Measurements from ENCODE around the gene C1QL1. TPM values are rescaled to one million over a fixed set of nuclear protein-coding genes. Genes with fewer than 3 reads are reported as not detected.
"Not testable (repeated sequence)": the region's sequence is repeated elsewhere in the genome, so short reads cannot be mapped to it uniquely, and the experiment has no call there.

The C1QL1 gene
- total and polyA plus RNA-seq, 12 donors = 0.37 to 25.6 (median 1.6) TPM

- ATAC-seq (no peak), DNase-seq (no peak)
- 75 to 77% methylated on average over 6 of the region's 6 CpGs for WGBS, 2 donors
- H3K4me3 ChIP-seq = no peak overlapping the region
- H3K36me3 ChIP-seq = no peaks in the 10 kb centered on the region
- H3K4me1 ChIP-seq = peaks cover 0 to 5% (median 3%) of the 10 kb centered on the region in 9 donors
- H3K27ac ChIP-seq = no peak overlapping the region
- peaks cover 0 to 23% (median 9%) of the 10 kb centered on the region in 7 donors for H3K27me3 ChIP-seq
- intact Hi-C loops (cut with DNase I) = no loop called here
- TF ChIP-seq CTCF (IDR thresholded peaks at IDR 0.05) = no peak
- H3K9me3 ChIP-seq = no peaks in the 10 kb centered on the region
Observed at GRCh38 chr17:44952946-44953475, 15.1 kb downstream of the C1QL1 start.

- DNase-seq = no peak
- Histone ChIP-seq H3K9me3 (no peaks in the 10 kb centered on the region), H3K36me3 (no peaks in the 10 kb centered on the region), H3K4me3 (peak overlapping the region; percentile 39 to 73 (median 55)), H3K27ac (peak overlapping the region in 9 of 10 donors; percentile 6 to 77 (median 51)), H3K4me1 (peaks cover 0 to 15% (median 10%) of the 10 kb centered on the region in 9 donors), H3K27me3 (peaks cover 0 to 3% (median 0%) of the 10 kb centered on the region in 7 donors)
- ATAC-seq = peak in 1 of 8 donors; percentile 34
- intact Hi-C loops (cut with DNase I) = no loop called here
- 68 to 71% methylated on average over 7 of the region's 7 CpGs for WGBS, 2 donors
- TF ChIP-seq CTCF (IDR thresholded peaks at IDR 0.05) = no peak
Observed at GRCh38 chr17:44948315-44948795, 19.7 kb downstream of the C1QL1 start.

GRCh38 chr17:44947461-44948314 lies 20.4 kb downstream of the C1QL1 start, which contains the start of gene KIF18B:
Gene KIF18B, minus strand, starts transcription at chr17:44947773. Its CDS starts 11,429 bp downstream, at chr17:44936344.
- TF ChIP-seq CTCF (IDR thresholded peaks at IDR 0.05) = no peak
- ATAC-seq (peak; percentile 96 to 100 (median 100)), DNase-seq (peak; percentile 87 to 91)
- intact Hi-C loops (cut with DNase I) = no loop called here
- Histone ChIP-seq H3K4me1 (peaks cover 0 to 15% (median 10%) of the 10 kb centered on the region in 9 donors), H3K27ac (peak within 1 kb of the TSS in 9 of 10 donors; percentile 6 to 77 (median 51)), H3K27me3 (peaks cover 0 to 3% (median 0%) of the 10 kb centered on the region in 7 donors), H3K4me3 (peak within 1 kb of the TSS; percentile 39 to 73 (median 55)), H3K36me3 (no peaks in the 10 kb centered on the region), H3K9me3 (no peaks in the 10 kb centered on the region)
- 1 to 2% methylated on average over 62 of the region's 62 CpGs for WGBS, 2 donors

- H3K4me3 ChIP-seq; H3K27me3 ChIP-seq; H3K36me3 ChIP-seq; H3K9me3 ChIP-seq; DNase-seq; ATAC-seq; intact Hi-C loops (cut with DNase I); H3K27ac ChIP-seq: not testable (repeated sequence)
- H3K4me1 ChIP-seq = peaks cover 0 to 21% (median 10%) of the 10 kb centered on the region in 9 donors
- WGBS, 2 donors = 96 to 97% methylated on average over 9 to 10 of the region's 10 CpGs
Observed at GRCh38 chr17:44945652-44946051, 22.5 kb downstream of the C1QL1 start.
